CD4-positive, alpha-beta T cell treated with Interleukin-2 at 100 ng/mL for 4 hours (primary cell): ENCODE results near the gene CDK6.

ENCODE experiments used
- DNase-seq: peaks from one replicate; pipeline ENCODE4 v3.0.0-alpha.2; 2020; ENCODE audit warnings: low spot score

CDK6 gene

DNA sequence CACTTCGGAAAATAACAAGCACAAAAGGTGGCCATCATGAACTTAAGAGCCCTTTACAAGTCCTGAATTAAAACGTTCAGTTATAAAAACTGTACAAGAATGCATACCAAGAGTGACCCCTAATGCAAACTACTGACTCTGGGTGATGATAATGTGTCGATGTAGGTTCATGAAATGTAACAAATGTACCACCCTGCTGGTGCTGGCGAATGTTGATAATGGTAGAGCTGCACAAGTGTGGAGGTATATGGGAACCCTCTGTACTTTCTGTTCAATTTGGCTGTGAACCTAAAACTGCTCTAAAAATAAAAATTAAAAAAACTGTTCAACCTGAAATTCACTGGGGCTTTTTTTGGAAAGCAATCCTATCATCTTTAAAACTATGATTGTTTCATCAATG lies 249.5 kb downstream of the CDK6 start:
- no peak for DNase-seq

GRCh38 chr7:92586403-92586802 lies 250.0 kb downstream of the CDK6 start:
- DNase-seq: no peak

DNA sequence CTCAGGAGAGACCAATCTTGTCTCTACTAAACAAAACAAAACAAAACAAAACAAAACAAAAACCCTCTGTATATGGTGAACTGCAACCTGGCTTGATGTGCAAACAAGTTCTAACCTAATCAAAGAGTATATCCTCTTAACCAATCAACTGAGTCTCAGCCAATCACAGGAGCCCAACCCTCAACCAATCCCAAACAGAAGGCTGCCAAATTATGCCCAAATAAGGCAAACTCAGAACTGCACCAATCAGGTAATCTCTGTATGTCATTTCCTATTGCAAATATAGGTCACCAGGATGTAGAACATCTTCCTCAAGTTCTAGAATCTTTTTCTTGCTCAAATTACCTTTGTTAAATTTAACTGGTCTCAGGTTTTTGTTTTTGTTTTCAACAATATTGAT lies 251.4 kb downstream of the CDK6 start:
- DNase-seq: no peak

GRCh38 chr7:92582948-92583347 lies 253.4 kb downstream of the CDK6 start:
- DNase-seq: no peak

DNA sequence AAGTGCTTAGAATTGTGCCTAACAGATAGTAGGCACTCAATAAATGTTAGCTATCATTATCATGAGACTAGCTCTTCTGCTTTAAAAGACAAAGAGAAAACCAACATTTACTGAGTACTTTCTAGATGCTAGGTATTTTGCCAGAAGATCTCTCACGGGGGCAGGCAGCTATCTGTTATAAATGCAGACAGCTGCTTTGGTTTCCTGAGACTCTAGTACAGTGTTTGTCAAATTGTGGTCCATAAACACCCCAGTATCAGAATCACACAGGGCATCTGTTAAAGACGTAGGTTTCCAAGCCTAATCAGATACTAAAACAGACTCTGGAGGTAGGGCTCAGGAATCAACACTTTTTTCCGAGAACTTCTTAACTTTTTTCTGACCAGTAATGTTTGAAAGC lies 260.1 kb downstream of the CDK6 start:
- no peak for DNase-seq

DNA sequence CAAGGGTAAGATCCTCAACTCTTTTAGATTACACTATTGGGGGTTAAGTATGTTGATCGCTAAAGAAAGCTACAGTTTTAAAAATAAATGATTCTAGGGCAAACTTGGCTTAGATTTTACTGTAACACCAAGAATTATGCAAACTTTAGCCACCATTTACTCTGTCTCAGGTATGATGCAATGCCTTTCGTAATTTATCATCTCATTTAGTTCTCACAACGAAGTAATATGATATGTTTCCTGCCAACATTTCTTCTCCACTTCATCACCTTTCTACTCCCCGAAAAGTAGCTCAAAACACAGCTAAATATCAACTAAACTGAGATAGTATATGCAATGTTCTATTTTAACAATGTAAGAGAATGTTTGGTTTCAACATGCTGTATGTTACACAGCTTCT lies 267.2 kb downstream of the CDK6 start:
- DNase-seq: no peak

DNA sequence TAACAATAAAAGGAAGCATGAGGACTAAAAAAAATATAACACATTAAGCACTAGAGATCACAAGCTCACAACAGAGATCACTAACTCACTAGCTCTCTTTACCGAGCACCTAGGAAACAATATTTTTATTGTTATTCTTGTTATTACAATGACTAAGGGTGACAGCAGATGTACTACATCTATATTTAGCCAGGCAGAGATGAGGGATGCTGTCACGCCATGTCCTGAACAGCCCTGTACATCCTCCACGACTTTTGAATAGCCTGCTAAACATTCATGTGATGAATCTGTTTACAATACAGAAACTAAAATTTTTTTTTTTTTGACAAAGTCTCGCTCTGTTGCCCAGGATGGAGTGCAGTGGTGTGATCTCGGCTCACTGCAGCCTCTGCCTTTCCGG lies 268.9 kb downstream of the CDK6 start:
- no peak for DNase-seq

GRCh38 chr7:92563345-92563744 lies 273.0 kb downstream of the CDK6 start:
- no peak for DNase-seq

GRCh38 chr7:92560602-92561001 lies 275.8 kb downstream of the CDK6 start:
- DNase-seq: no peak

DNA sequence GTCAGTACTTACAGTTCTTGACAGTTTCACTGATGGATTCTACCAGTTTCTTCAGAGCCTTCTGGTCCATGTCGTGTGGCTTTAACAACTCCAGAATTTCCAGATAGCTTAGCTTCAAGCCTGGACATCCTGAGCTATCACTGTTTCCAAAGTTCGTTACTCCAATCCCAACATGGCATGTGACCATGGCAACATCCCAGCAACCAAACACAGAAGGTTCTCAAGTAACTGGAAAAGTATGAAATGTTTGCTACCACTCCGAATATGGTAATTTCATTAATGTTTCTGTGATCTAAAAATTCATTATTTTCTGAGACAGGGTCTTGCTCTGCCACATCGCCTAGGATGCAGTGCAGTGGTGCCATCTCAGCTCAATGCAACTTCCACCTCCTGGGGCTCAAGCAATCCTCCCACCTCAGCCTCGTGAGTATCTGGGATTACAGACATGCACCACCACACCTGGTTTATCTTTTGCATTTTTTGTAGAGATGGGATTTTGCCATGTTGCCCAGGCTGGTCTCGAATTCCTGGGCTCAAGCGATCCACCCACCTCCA lies 278.5 kb downstream of the CDK6 start:
- no peak for DNase-seq

DNA sequence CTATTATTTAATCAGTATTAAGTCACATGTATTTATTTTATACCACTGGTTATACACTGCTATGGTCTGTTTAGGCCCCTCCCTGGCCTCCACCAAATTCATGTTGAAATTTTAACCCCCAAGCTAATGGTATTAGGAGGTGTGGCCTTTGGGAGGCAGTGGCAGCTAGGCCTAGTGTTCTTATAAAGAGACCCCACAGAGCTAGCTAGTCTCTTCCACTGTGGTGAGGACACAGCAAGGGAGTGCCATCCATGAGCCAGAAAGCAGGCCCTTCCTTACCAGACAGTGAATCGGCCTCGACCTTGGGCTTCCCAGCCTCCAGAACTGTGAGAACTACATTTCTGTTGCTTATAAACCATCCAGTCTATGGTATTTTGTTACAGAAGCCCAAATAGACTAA lies 279.1 kb downstream of the CDK6 start:
- no peak for DNase-seq
